ENCODE data around the gene GHDC.

- TF ChIP-seq POLR2A (IDR thresholded peaks at IDR 0.05) = no peak
- TF ChIP-seq CTCF (IDR thresholded peaks at IDR 0.05) = no peak
Observed at GRCh38 chr17:42214156-42214555, 19.9 kb upstream of the GHDC start.
